ENCODE measurements around the gene IQSEC3.

DNA sequence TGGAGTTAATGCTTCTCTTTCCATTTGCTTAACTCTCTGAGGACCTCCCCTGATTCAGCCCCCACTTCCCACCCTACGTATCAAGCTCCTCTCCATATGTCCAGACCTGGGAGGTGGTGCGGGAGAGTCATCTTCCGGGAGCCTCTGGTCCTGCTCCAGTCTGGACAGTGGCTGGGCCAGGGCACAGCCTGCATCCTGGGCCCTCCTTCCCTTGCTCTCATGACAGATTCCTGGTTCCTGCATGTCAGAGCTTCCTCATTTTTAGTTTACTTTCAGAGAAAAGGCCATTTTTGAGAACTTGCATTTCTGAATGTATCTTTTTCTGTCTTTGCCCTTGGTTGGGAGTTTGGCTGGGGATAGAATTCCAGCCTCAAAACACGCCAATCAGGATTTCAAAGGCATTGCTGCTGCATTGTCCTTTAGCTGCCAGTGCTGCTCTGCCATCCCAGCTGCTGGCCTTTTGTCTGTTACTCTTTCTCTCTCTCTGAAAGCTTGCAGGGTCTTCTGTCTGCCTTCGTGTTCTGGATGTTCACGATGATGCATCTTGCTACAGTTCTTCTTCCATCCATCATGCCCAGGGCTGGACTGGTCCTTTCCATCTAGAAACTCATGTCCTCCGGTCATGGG lies 92.7 kb downstream of the IQSEC3 start:
- TF ChIP-seq POLR2AphosphoS5 (IDR thresholded peaks at IDR 0.05): no peak
- TF ChIP-seq, protein P1, sequence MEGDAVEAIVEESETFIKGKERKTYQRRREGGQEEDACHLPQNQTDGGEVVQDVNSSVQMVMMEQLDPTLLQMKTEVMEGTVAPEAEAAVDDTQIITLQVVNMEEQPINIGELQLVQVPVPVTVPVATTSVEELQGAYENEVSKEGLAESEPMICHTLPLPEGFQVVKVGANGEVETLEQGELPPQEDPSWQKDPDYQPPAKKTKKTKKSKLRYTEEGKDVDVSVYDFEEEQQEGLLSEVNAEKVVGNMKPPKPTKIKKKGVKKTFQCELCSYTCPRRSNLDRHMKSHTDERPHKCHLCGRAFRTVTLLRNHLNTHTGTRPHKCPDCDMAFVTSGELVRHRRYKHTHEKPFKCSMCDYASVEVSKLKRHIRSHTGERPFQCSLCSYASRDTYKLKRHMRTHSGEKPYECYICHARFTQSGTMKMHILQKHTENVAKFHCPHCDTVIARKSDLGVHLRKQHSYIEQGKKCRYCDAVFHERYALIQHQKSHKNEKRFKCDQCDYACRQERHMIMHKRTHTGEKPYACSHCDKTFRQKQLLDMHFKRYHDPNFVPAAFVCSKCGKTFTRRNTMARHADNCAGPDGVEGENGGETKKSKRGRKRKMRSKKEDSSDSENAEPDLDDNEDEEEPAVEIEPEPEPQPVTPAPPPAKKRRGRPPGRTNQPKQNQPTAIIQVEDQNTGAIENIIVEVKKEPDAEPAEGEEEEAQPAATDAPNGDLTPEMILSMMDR (IDR thresholded peaks at IDR 0.05): no peak

Measured in upper lobe of left lung (tissue), 4 donors.